CD14-positive monocyte (primary cell): ENCODE measurements around the gene CNGB1. TPM values are rescaled to one million over a fixed set of nuclear protein-coding genes. Genes with fewer than 3 reads are reported as not detected.

ENCODE experiments used
- DNase-seq, 3 donors: peaks; one replicate each; pipeline ENCODE4 v3.0.0-alpha.2; 2011 to 2022
- H2AFZ ChIP-seq: 2 replicates; pipeline ENCODE4 v1.6.0; 2012; ENCODE audit warnings: mild to moderate bottlenecking, low read depth, low read length, inconsistent platforms; ENCODE audit not compliant: insufficient read depth, poor library complexity, severe bottlenecking
- H3K27ac ChIP-seq, 2 donors: 1 replicate in 1 of 2; 2 replicates in 1 of 2; pipeline ENCODE4 v1.5.1; 2012 to 2013; ENCODE audit warnings: low read length in 2 of 2, control low read depth in 1 of 2, inconsistent platforms in 1 of 2, low read depth in 1 of 2, mild to moderate bottlenecking in 1 of 2
- H3K27me3 ChIP-seq, 2 donors: one replicate each; pipeline versions ENCODE4 v1.6.0 to v1.6.1; 2011 to 2013; ENCODE audit warnings: low read length in 2 of 2; ENCODE audit not compliant: control insufficient read depth in 2 of 2, insufficient read depth in 2 of 2
- H3K36me3 ChIP-seq, 2 donors: replicated peaks in 1 of 2; 1 replicate in 1 of 2; 2 replicates in 1 of 2; pipeline versions ENCODE4 v1.5.1 to v1.6.1; 2012 to 2013; ENCODE audit warnings: low read length in 2 of 2, control low read depth in 1 of 2, inconsistent platforms in 1 of 2, mild to moderate bottlenecking in 1 of 2; ENCODE audit not compliant: insufficient read depth in 2 of 2, control insufficient read depth in 1 of 2
- H3K4me1 ChIP-seq, 2 donors: 1 replicate in 1 of 2; 2 replicates in 1 of 2; pipeline versions ENCODE4 v1.5.1 to v1.6.1; 2012 to 2013; ENCODE audit warnings: low read length in 2 of 2, control low read depth in 1 of 2, inconsistent platforms in 1 of 2, mild to moderate bottlenecking in 1 of 2, moderate library complexity in 1 of 2; ENCODE audit not compliant: insufficient read depth in 2 of 2, control insufficient read depth in 1 of 2
- H3K4me2 ChIP-seq: replicated peaks from 2 replicates; pipeline ENCODE3; 2012; ENCODE audit warnings: low read length, moderate library complexity, mild to moderate bottlenecking; ENCODE audit not compliant: poor library complexity, severe bottlenecking; ENCODE audit errors: extremely low read depth
- H3K4me3 ChIP-seq, 3 experiments: fragments of 200-600 bp in 1 of 3; sonication (generic) in 1 of 3; replicated peaks in 1 of 3; 1 replicate in 2 of 3; 2 replicates in 1 of 3; pipeline ENCODE4 v1.5.1; 2011 to 2013; ENCODE audit warnings: low read length in 3 of 3, mild to moderate bottlenecking in 3 of 3, control low read depth in 2 of 3, low read depth in 2 of 3, inconsistent platforms in 1 of 3, moderate library complexity in 1 of 3
- H3K79me2 ChIP-seq: 2 replicates; pipeline ENCODE4 v1.6.0; 2012; ENCODE audit warnings: mild to moderate bottlenecking, control low read depth, inconsistent platforms, low read length, moderate library complexity; ENCODE audit not compliant: insufficient read depth
- H3K9ac ChIP-seq: 2 replicates; pipeline ENCODE4 v1.6.0; 2017; ENCODE audit warnings: low read length, mild to moderate bottlenecking; ENCODE audit not compliant: insufficient read depth, poor library complexity, severe bottlenecking
- H3K9me3 ChIP-seq, 2 donors: replicated peaks in 1 of 2; 1 replicate in 1 of 2; 2 replicates in 1 of 2; pipeline versions ENCODE4 v1.5.1 to v1.6.1; 2012 to 2013; ENCODE audit warnings: low read length in 2 of 2, control low read depth in 1 of 2; ENCODE audit not compliant: control insufficient read depth in 1 of 2, insufficient read depth in 1 of 2
- H4K20me1 ChIP-seq: 2 replicates; pipeline ENCODE4 v1.6.0; 2012; ENCODE audit warnings: mild to moderate bottlenecking, low read length, control low read depth, moderate library complexity; ENCODE audit not compliant: insufficient read depth
- H3K27ac Mint-ChIP-seq, 7 donors: one replicate each; pipeline ENCODE4 v1.8.0; 2020; ENCODE audit warnings: mild to moderate bottlenecking in 7 of 7, mixed read lengths in 7 of 7, moderate library complexity in 6 of 7, inconsistent platforms in 2 of 7
- H3K27me3 Mint-ChIP-seq, 3 donors: one replicate each; pipeline ENCODE4 v1.8.0; 2021 to 2022; ENCODE audit warnings: low read depth in 3 of 3, mild to moderate bottlenecking in 3 of 3, mixed read lengths in 3 of 3, moderate library complexity in 3 of 3, inconsistent platforms in 1 of 3
- H3K36me3 Mint-ChIP-seq, 2 donors: one replicate each; pipeline ENCODE4 v1.8.0; 2020; ENCODE audit warnings: mixed read lengths in 2 of 2, inconsistent platforms in 1 of 2, mild to moderate bottlenecking in 1 of 2
- H3K4me1 Mint-ChIP-seq: one replicate; pipeline ENCODE4 v1.8.0; 2020; ENCODE audit warnings: mild to moderate bottlenecking, mixed read lengths
- H3K4me3 Mint-ChIP-seq, 2 donors: one replicate each; pipeline ENCODE4 v1.8.0; 2020; ENCODE audit warnings: mild to moderate bottlenecking in 2 of 2, mixed read lengths in 2 of 2, moderate library complexity in 1 of 2
- H3K9me3 Mint-ChIP-seq, 7 donors: one replicate each; pipeline ENCODE4 v1.8.0; 2020 to 2022; ENCODE audit warnings: mixed read lengths in 7 of 7, mild to moderate bottlenecking in 6 of 7, moderate library complexity in 6 of 7, inconsistent platforms in 2 of 7
- CTCF ChIP-seq: fragments of 200-600 bp; IDR thresholded peaks from one replicate; pipeline ENCODE4 v1.8.0; 2022; ENCODE audit warnings: antibody characterized with exemption, mild to moderate bottlenecking
- WGBS: methylation state at CpG from one replicate; pipeline ENCODE4 v1.1.5; 2013; ENCODE audit warnings: missing lambda C conversion rate; ENCODE audit not compliant: insufficient coverage; 5-methylcytosine and 5-hydroxymethylcytosine counted together
- intact Hi-C, 2 donors: fragments of 100-400 bp; cut with micrococcal nuclease; formaldehyde crosslinking; loops; one replicate each; pipeline versions ENCODE4 v1.15.0 to v1.15.1; 2023
- polyA plus RNA-seq, 3 donors: library from polyadenylated mRNA; depleted of rRNA in 1 of 3; unstranded in 2 of 3; stranded (reverse) in 1 of 3; fragments of 300-500 nt in 2 of 3; fragments of >200 nt in 1 of 3; fragmentation: Illumina TruSeq in 2 of 3; gene quantifications; 1 replicate in 2 of 3; 2 replicates in 1 of 3; pipeline ENCODE4 v1.2.3, GENCODE V29; 2012 to 2021

Gene CNGB1
- polyA plus RNA-seq, 3 donors, result not detected

GRCh38 chr16:57912529-57913260 lies 58.2 kb downstream of the CNGB1 start:
- peaks cover 0 to 5% (median 3%) of the 10 kb centered on the region in 3 donors for H3K27me3 Mint-ChIP-seq
- Histone ChIP-seq H3K9me3 (no peaks in the 10 kb centered on the region), H3K4me3 (no peak overlapping the region), H2AFZ (no peak overlapping the region), H3K4me2 (no peak overlapping the region), H3K4me1 (peaks cover 5 to 6% of the 10 kb centered on the region in 2 donors), H4K20me1 (no peaks in the 10 kb centered on the region), H3K9ac (no peak overlapping the region), H3K79me2 (no peaks in the 10 kb centered on the region), H3K27ac (no peak overlapping the region), H3K27me3 (no peaks in the 10 kb centered on the region), H3K36me3 (no peaks in the 10 kb centered on the region)
- H3K4me3 Mint-ChIP-seq, result peak overlapping the region; percentile 0 to 14
- H3K9me3 Mint-ChIP-seq, result no peaks in the 10 kb centered on the region
- H3K36me3 Mint-ChIP-seq, result no peaks in the 10 kb centered on the region
- peaks cover 11% of the 10 kb centered on the region for H3K4me1 Mint-ChIP-seq
- TF ChIP-seq CTCF, result no peak
- intact Hi-C loops, result no loop called here
- WGBS, result 93% methylated on average over 16 of the region's 16 CpGs
- no peak for DNase-seq
- no peak overlapping the region for H3K27ac Mint-ChIP-seq

- H3K79me2 ChIP-seq, result no peaks in the 10 kb centered on the region
- no peak overlapping the region for H3K27ac ChIP-seq
- H3K9ac ChIP-seq, result no peak overlapping the region
- H3K4me3 ChIP-seq, result no peak overlapping the region
- no peak overlapping the region for H3K27ac Mint-ChIP-seq
- H3K27me3 ChIP-seq, result no peaks in the 10 kb centered on the region
- peaks cover 5 to 6% of the 10 kb centered on the region in 2 donors for H3K4me1 ChIP-seq
- intact Hi-C loops, result no loop called here
- no peak for DNase-seq
- H3K4me2 ChIP-seq, result no peak overlapping the region
- peaks cover 11% of the 10 kb centered on the region for H3K4me1 Mint-ChIP-seq
- H3K9me3 ChIP-seq, result no peaks in the 10 kb centered on the region
- H3K9me3 Mint-ChIP-seq, result no peaks in the 10 kb centered on the region
- no peak for TF ChIP-seq CTCF
- no peaks in the 10 kb centered on the region for H4K20me1 ChIP-seq
- H3K36me3 Mint-ChIP-seq, result no peaks in the 10 kb centered on the region
- peaks cover 0 to 5% (median 3%) of the 10 kb centered on the region in 3 donors for H3K27me3 Mint-ChIP-seq
- H2AFZ ChIP-seq, result no peak overlapping the region
- H3K4me3 Mint-ChIP-seq, result no peak overlapping the region
- H3K36me3 ChIP-seq, result no peaks in the 10 kb centered on the region
- WGBS, result 97% methylated on average over 9 of the region's 9 CpGs
Observed at GRCh38 chr16:57911743-57912142, 59.2 kb downstream of the CNGB1 start.
